Mucosa of descending colon (tissue), 3 donors: Measurements from ENCODE around the gene ZNF280D. TPM values are rescaled to one million over a fixed set of nuclear protein-coding genes. Genes with fewer than 3 reads are reported as not detected.

Experiments used
- ATAC-seq: fragments of 200-7000 bp; cut with Tn5 transposase; one replicate; pipeline ENCODE4 v1.9.1; 2020; ENCODE audit warnings: mild to moderate bottlenecking, moderate library complexity
- DNase-seq, 3 donors: peaks; one replicate each; pipeline ENCODE4 v3.0.0-alpha.2; 2020
- H3K36me3 ChIP-seq: fragments of 200-600 bp; one replicate; pipeline ENCODE4 v1.8.0; 2021; ENCODE audit warnings: low read depth, mild to moderate bottlenecking
- H3K4me1 ChIP-seq: fragments of 200-600 bp; one replicate; pipeline ENCODE4 v1.8.0; 2021; ENCODE audit warnings: low read depth, mild to moderate bottlenecking
- H3K4me3 ChIP-seq: fragments of 200-600 bp; one replicate; pipeline ENCODE4 v1.8.0; 2021; ENCODE audit warnings: mild to moderate bottlenecking
- H3K9me3 ChIP-seq: fragments of 200-600 bp; one replicate; pipeline ENCODE4 v1.8.0; 2021; ENCODE audit warnings: mild to moderate bottlenecking
- CTCF ChIP-seq: fragments of 200-600 bp; IDR thresholded peaks from one replicate; pipeline ENCODE4 v1.8.0; 2022; ENCODE audit warnings: antibody characterized with exemption, mild to moderate bottlenecking
- intact Hi-C, 2 donors: fragments of 100-400 bp; cut with DNase I in 1 of 2; cut with micrococcal nuclease in 1 of 2; formaldehyde crosslinking; loops; one replicate each; pipeline versions ENCODE4 v1.11.0 to v1.11.1; 2022; cut with DNase I, micrococcal nuclease
- total RNA-seq, 3 donors: library from RNA; stranded (reverse); fragmentation: NEBNext Ultra II Directional in 2 of 3; extraction: Animal tissue kit (Norgen Biotek cat#: 25700) in 2 of 3; gene quantifications; one replicate each; pipeline versions ENCODE4 v1.2.1 to v1.2.4, GENCODE V29; 2021 to 2023
- donor health status: DM: no; HTN: no; CAD: no; lungs with moderate emphysema.
- donor health status: DM: no; HTN: no; CAD: no.
- donor health status: DM: no; HTN: yes; CAD: no.

Gene ZNF280D
- total RNA-seq, 3 donors from 2014 or later, result 29.6 to 51.0 (median 39.8) TPM

GRCh38 chr15:56654216-56654615 lies 79.1 kb downstream of the ZNF280D start:
- Histone ChIP-seq H3K4me1 (no peaks in the 10 kb centered on the region), H3K4me3 (no peak overlapping the region), H3K36me3 (no peaks in the 10 kb centered on the region), H3K9me3 (no peaks in the 10 kb centered on the region)
- TF ChIP-seq CTCF, result no peak
- intact Hi-C loops, result no loop called here
- no peak for ATAC-seq
- no peak for DNase-seq

GRCh38 chr15:56653787-56654186 lies 79.5 kb downstream of the ZNF280D start:
- TF ChIP-seq CTCF, result no peak
- ATAC-seq, result no peak
- Histone ChIP-seq H3K9me3 (no peaks in the 10 kb centered on the region), H3K36me3 (no peaks in the 10 kb centered on the region), H3K4me3 (no peak overlapping the region), H3K4me1 (no peaks in the 10 kb centered on the region)
- no peak for DNase-seq
- intact Hi-C loops, result no loop called here

- H3K4me3 ChIP-seq, result no peak overlapping the region
- H3K4me1 ChIP-seq, result no peaks in the 10 kb centered on the region
- DNase-seq (no peak), ATAC-seq (no peak)
- H3K9me3 ChIP-seq, result no peaks in the 10 kb centered on the region
- intact Hi-C loops, result no loop called here
- no peak for TF ChIP-seq CTCF
- H3K36me3 ChIP-seq, result no peaks in the 10 kb centered on the region
Observed at GRCh38 chr15:56653107-56653506, 80.2 kb downstream of the ZNF280D start.

GRCh38 chr15:56648311-56648710 lies 85.0 kb downstream of the ZNF280D start:
- TF ChIP-seq CTCF, result no peak
- no peaks in the 10 kb centered on the region for H3K4me1 ChIP-seq
- H3K4me3 ChIP-seq, result no peak overlapping the region
- intact Hi-C loops, result no loop called here
- no peak for DNase-seq
- H3K36me3 ChIP-seq, result no peaks in the 10 kb centered on the region
- H3K9me3 ChIP-seq, result no peaks in the 10 kb centered on the region
- no peak for ATAC-seq

GRCh38 chr15:56640549-56640948 lies 92.8 kb downstream of the ZNF280D start:
- Histone ChIP-seq H3K4me3 (no peak overlapping the region), H3K36me3 (no peaks in the 10 kb centered on the region), H3K4me1 (no peaks in the 10 kb centered on the region), H3K9me3 (no peaks in the 10 kb centered on the region)
- ATAC-seq (no peak), DNase-seq (no peak)
- no peak for TF ChIP-seq CTCF
- intact Hi-C loops, result no loop called here

GRCh38 chr15:56640127-56640526 lies 93.2 kb downstream of the ZNF280D start:
- intact Hi-C loops, result no loop called here
- H3K9me3 ChIP-seq, result no peaks in the 10 kb centered on the region
- no peak for ATAC-seq
- DNase-seq, result no peak
- H3K36me3 ChIP-seq, result no peaks in the 10 kb centered on the region
- no peak overlapping the region for H3K4me3 ChIP-seq
- H3K4me1 ChIP-seq, result no peaks in the 10 kb centered on the region
- no peak for TF ChIP-seq CTCF
